IMR-90 (cell line): ENCODE measurements around the gene CCDC97. TPM values are rescaled to one million over a fixed set of nuclear protein-coding genes. Genes with fewer than 3 reads are reported as not detected.

Experiments used
- ATAC-seq: fragments of 200-7000 bp; cut with Tn5 transposase; 2 replicates; pipeline ENCODE4 v1.9.1; 2020; ENCODE audit warnings: low read depth, mild to moderate bottlenecking, moderate library complexity
- BruUV-seq: library from RNA; stranded (reverse); fragments of 400-500 nt; replicated peaks from 2 replicates; lab custom pipeline; 2021; lab: Mats Ljungman, UMichigan
- CTCF ChIA-PET: fragments of 300-600 bp; formaldehyde crosslinking; extraction: SDS; loops from one replicate; lab custom pipeline; 2021; ENCODE audit warnings: antibody characterized with exemption; lab: Yijun Ruan, JAX
- POLR2A ChIA-PET: fragments of 300-600 bp; sonication (Branson Sonifier 250); formaldehyde crosslinking; loops from one replicate; lab custom pipeline; 2022; ENCODE audit warnings: antibody characterized with exemption; ENCODE audit not compliant: unreplicated experiment; lab: Charles Lee
- DNase-seq: peaks from one replicate; pipeline ENCODE4 v3.0.0; 2013
- H2AFZ ChIP-seq: replicated peaks from 2 replicates; pipeline ENCODE3; 2013; ENCODE audit warnings: low read length, mild to moderate bottlenecking; ENCODE audit not compliant: poor library complexity
- H2AK5ac ChIP-seq: 2 replicates; pipeline ENCODE4 v1.6.1; 2013; ENCODE audit warnings: low read depth, low read length, inconsistent platforms
- H2AK9ac ChIP-seq: replicated peaks from 2 replicates; pipeline ENCODE3; 2013; ENCODE audit warnings: mild to moderate bottlenecking, low read depth, low read length, moderate library complexity; ENCODE audit not compliant: poor library complexity
- H2BK120ac ChIP-seq: 2 replicates; pipeline ENCODE4 v1.6.1; 2013; ENCODE audit warnings: low read depth, low read length, inconsistent platforms
- H2BK15ac ChIP-seq: 3 replicates; pipeline ENCODE4 v1.6.1; 2013; ENCODE audit warnings: low read depth, low read length, inconsistent platforms
- H2BK20ac ChIP-seq: 2 replicates; pipeline ENCODE4 v1.6.1; 2013; ENCODE audit warnings: low read depth, mild to moderate bottlenecking, inconsistent platforms, low read length, moderate library complexity
- H2BK5ac ChIP-seq: 2 replicates; pipeline ENCODE4 v1.6.1; 2013; ENCODE audit warnings: mild to moderate bottlenecking, low read depth, low read length, inconsistent platforms; ENCODE audit not compliant: poor library complexity, severe bottlenecking
- H3K14ac ChIP-seq: replicated peaks from 2 replicates; pipeline ENCODE4 v1.6.1; 2013; ENCODE audit warnings: low read depth, low read length, inconsistent platforms
- H3K18ac ChIP-seq: 2 replicates; pipeline ENCODE4 v1.6.1; 2013; ENCODE audit warnings: low read depth, low read length, control low read depth
- H3K23ac ChIP-seq: 2 replicates; pipeline ENCODE4 v1.6.1; 2013; ENCODE audit warnings: low read depth, low read length, inconsistent platforms
- H3K27ac ChIP-seq: 2 replicates; pipeline ENCODE4 v1.5.1; 2013; ENCODE audit warnings: mild to moderate bottlenecking, control low read depth, low read length; ENCODE audit not compliant: insufficient read depth
- H3K27me3 ChIP-seq: 2 replicates; pipeline ENCODE4 v1.6.1; 2013; ENCODE audit warnings: low read length; ENCODE audit not compliant: control insufficient read depth, insufficient read depth
- H3K36me3 ChIP-seq: 2 replicates; pipeline ENCODE4 v1.6.1; 2013; ENCODE audit warnings: low read length, mixed read lengths; ENCODE audit not compliant: control insufficient read depth, insufficient read depth
- H3K4ac ChIP-seq: 2 replicates; pipeline ENCODE4 v1.6.1; 2013; ENCODE audit warnings: low read depth, low read length, inconsistent platforms
- H3K4me1 ChIP-seq: 2 replicates; pipeline ENCODE4 v1.6.1; 2013; ENCODE audit warnings: low read length, mixed read lengths; ENCODE audit not compliant: control insufficient read depth, insufficient read depth
- H3K4me2 ChIP-seq: 2 replicates; pipeline ENCODE4 v1.6.1; 2013; ENCODE audit warnings: low read depth, mild to moderate bottlenecking, control low read depth, low read length, moderate library complexity
- H3K4me3 ChIP-seq: 2 replicates; pipeline ENCODE4 v1.5.1; 2013; ENCODE audit warnings: low read depth, mild to moderate bottlenecking, control low read depth, low read length, moderate library complexity; ENCODE audit not compliant: insufficient read depth
- H3K56ac ChIP-seq: 2 replicates; pipeline ENCODE4 v1.6.1; 2013; ENCODE audit warnings: low read length, inconsistent platforms; ENCODE audit not compliant: insufficient read depth; ENCODE audit errors: extremely low read depth
- H3K79me1 ChIP-seq, 2 experiments: 2 replicates each; pipeline ENCODE4 v1.6.1; 2013; ENCODE audit warnings: low read length in 2 of 2, inconsistent platforms in 1 of 2, low read depth in 1 of 2
- H3K9ac ChIP-seq: 2 replicates; pipeline ENCODE4 v1.6.1; 2013; ENCODE audit warnings: low read depth, low read length, control low read depth
- H3K9me1 ChIP-seq: 2 replicates; pipeline ENCODE4 v1.6.1; 2013; ENCODE audit warnings: low read length, inconsistent platforms; ENCODE audit not compliant: insufficient read depth
- H3K9me3 ChIP-seq: 2 replicates; pipeline ENCODE4 v1.6.1; 2013; ENCODE audit warnings: low read length; ENCODE audit not compliant: control insufficient read depth, insufficient read depth
- H4K20me1 ChIP-seq: 2 replicates; pipeline ENCODE4 v1.6.1; 2013; ENCODE audit warnings: low read length, inconsistent platforms; ENCODE audit not compliant: insufficient read depth
- H4K5ac ChIP-seq: 2 replicates; pipeline ENCODE4 v1.6.1; 2013; ENCODE audit warnings: mild to moderate bottlenecking, low read depth, low read length, control low read depth
- H4K8ac ChIP-seq, 2 experiments: 2 replicates each; pipeline ENCODE4 v1.6.1; 2013; ENCODE audit warnings: low read depth in 2 of 2, low read length in 2 of 2, control low read depth in 1 of 2, inconsistent platforms in 1 of 2
- H4K91ac ChIP-seq: 2 replicates; pipeline ENCODE4 v1.6.1; 2013; ENCODE audit warnings: low read depth, low read length, inconsistent platforms; ENCODE audit not compliant: insufficient read depth
- FOS ChIP-seq: fragments of 150-350 bp; IDR thresholded peaks from 2 replicates; pipeline ENCODE4 v1.6.1; 2016; ENCODE audit warnings: low read depth, low read length
- MAFK ChIP-seq: IDR thresholded peaks from 2 replicates; pipeline ENCODE4 v1.6.1; 2012; ENCODE audit warnings: low read depth, low read length, improper control_type of control experiment
- MXI1 ChIP-seq: IDR thresholded peaks from 2 replicates; pipeline ENCODE4 v1.6.1; 2012; ENCODE audit warnings: low read depth, mild to moderate bottlenecking, low read length, moderate library complexity, borderline replicate concordance
- NFE2L2 ChIP-seq: fragments of 150-350 bp; IDR thresholded peaks from 2 replicates; pipeline ENCODE4 v1.6.1; 2016; ENCODE audit warnings: low read depth, mild to moderate bottlenecking, low read length
- POLR2A ChIP-seq: IDR thresholded peaks from 2 replicates; pipeline ENCODE4 v1.6.1; 2012; ENCODE audit warnings: mild to moderate bottlenecking, low read depth, low read length
- RAD21 ChIP-seq: IDR thresholded peaks from 2 replicates; pipeline ENCODE4 v1.6.1; 2012; ENCODE audit warnings: low read length, improper control_type of control experiment
- RCOR1 ChIP-seq: IDR thresholded peaks from 2 replicates; pipeline ENCODE4 v1.6.1; 2012; ENCODE audit warnings: mild to moderate bottlenecking, low read length, improper control_type of control experiment; ENCODE audit not compliant: insufficient replicate concordance
- WGBS, 2 experiments: methylation state at CpG; one replicate each; pipeline versions ENCODE4 v1.1.5 to v1.1.7; 2013; ENCODE audit warnings: missing lambda C conversion rate in 2 of 2; ENCODE audit not compliant: insufficient read length in 1 of 2; ENCODE audit errors: extremely low coverage in 2 of 2; 5-methylcytosine and 5-hydroxymethylcytosine counted together
- dilution Hi-C: fragments of 300-500 bp; cut with HindIII; formaldehyde crosslinking; loops from one replicate; pipeline ENCODE4 v1.14.3; 2018; ENCODE audit warnings: low sequenced_read_pairs; ENCODE audit not compliant: unreplicated experiment
- in situ Hi-C: fragments of 300-500 bp; cut with MboI; formaldehyde crosslinking; loops from 3 replicates; pipeline ENCODE4 v1.14.3; 2019; ENCODE audit warnings: low sequenced_read_pairs, inconsistent platforms, mixed read lengths
- intact Hi-C: fragments of 100-400 bp; cut with micrococcal nuclease; formaldehyde crosslinking; loops from 2 replicates; pipeline ENCODE4 v1.10.0; 2022
- polyA plus RNA-seq, 3 experiments: library from polyadenylated mRNA; depleted of rRNA; stranded (reverse); fragments of >200 nt; gene quantifications; 2 replicates each; pipeline ENCODE4 v1.2.3, GENCODE V29; 2012; ENCODE audit warnings: low replicate concordance in 1 of 3
- total RNA-seq: library from RNA; depleted of rRNA; stranded (reverse); fragments of >200 nt; gene quantifications from 2 replicates; pipeline ENCODE4 v1.2.3, GENCODE V29; 2012

CCDC97 gene
- total and polyA plus RNA-seq, 2 of the 4 experiments (the other 2 are of a cell fraction): 4.1 to 11.0 TPM

GRCh38 chr19:41328842-41329225, 18.9 kb downstream of the CCDC97 start:
- peak overlapping the region; percentile 30 for H2BK5ac ChIP-seq
- no peaks in the 10 kb centered on the region for H3K27me3 ChIP-seq
- no peak overlapping the region; the same call in 2 of the 3 replicates for H2BK15ac ChIP-seq
- dilution Hi-C loops: no loop called here
- H3K18ac ChIP-seq: no peak overlapping the region
- intact Hi-C loops: no loop called here
- H3K14ac ChIP-seq: peak overlapping the region; percentile 71
- H3K9me1 ChIP-seq: peaks cover 26% of the 10 kb centered on the region
- peak overlapping the region; percentile 29; the same call in 1 of the 2 replicates for H4K91ac ChIP-seq
- no peak for ATAC-seq
- H3K4ac ChIP-seq: peak overlapping the region; percentile 66
- no peak overlapping the region for H3K4me3 ChIP-seq
- H2AK9ac ChIP-seq: peak overlapping the region; percentile 93
- no peak overlapping the region; the same call in 1 of the 2 replicates for H3K4me2 ChIP-seq
- H3K4me1 ChIP-seq: peaks cover 43% of the 10 kb centered on the region
- peak overlapping the region; percentile 91 for H2AK5ac ChIP-seq
- peak overlapping the region; percentile 84 for H2AFZ ChIP-seq
- DNase-seq: no peak
- H3K56ac ChIP-seq: no peak overlapping the region
- no CpG with 5 or more reads among the region's 1 CpG for WGBS, 2 experiments
- peaks cover 20 to 62% of the 10 kb centered on the region in 2 experiments for H3K79me1 ChIP-seq
- in situ Hi-C loops: no loop called here
- H2BK20ac ChIP-seq: peak overlapping the region; percentile 44
- peak overlapping the region in 1 of 2 experiments; percentile 49; a peak in 1 of 4 replicates for H4K8ac ChIP-seq
- H3K9ac ChIP-seq: no peak overlapping the region
- peak overlapping the region; percentile 69 for H3K23ac ChIP-seq
- TF ChIP-seq RAD21 (no peak), FOS (no peak), MAFK (no peak), NFE2L2 (no peak), RCOR1 (no peak), MXI1 (no peak), POLR2A (0 out of 2 replicates have a peak, but pooled peaks have one; percentile 3)
- H4K20me1 ChIP-seq: peaks cover 39% of the 10 kb centered on the region
- H3K27ac ChIP-seq: no peak overlapping the region
- H3K36me3 ChIP-seq: peaks cover 35% of the 10 kb centered on the region
- no peaks in the 10 kb centered on the region for H3K9me3 ChIP-seq
- no TSS peak for BruUV-seq
- POLR2A ChIA-PET: no interaction called here
- H2BK120ac ChIP-seq: peak overlapping the region; percentile 61; the same call in 1 of the 2 replicates
- no peak overlapping the region for H4K5ac ChIP-seq
- CTCF ChIA-PET: no interaction called here
